Left renal cortex interstitium (tissue), 4 donors: ENCODE results near the gene SRL. TPM values are rescaled to one million over a fixed set of nuclear protein-coding genes. Genes with fewer than 3 reads are reported as not detected.

Source experiments
- DNase-seq, 4 donors: peaks; one replicate each; pipeline ENCODE4 v3.0.0-alpha.2; 2013; ENCODE audit warnings: low read depth in 4 of 4, low spot score in 2 of 4, missing footprints in 1 of 4
- polyA plus RNA-seq, 4 donors: library from polyadenylated mRNA; unstranded; fragments of 120-200 nt; gene quantifications; one replicate each; pipeline ENCODE4 v1.2.1, GENCODE V29; 2013; ENCODE audit not compliant: insufficient read length in 4 of 4

Gene SRL
- 1 to 10 TPM in 3 of 4 donors, under 1 TPM in 1; 0.88 to 1.6 (median 1.1) TPM for polyA plus RNA-seq

DNA sequence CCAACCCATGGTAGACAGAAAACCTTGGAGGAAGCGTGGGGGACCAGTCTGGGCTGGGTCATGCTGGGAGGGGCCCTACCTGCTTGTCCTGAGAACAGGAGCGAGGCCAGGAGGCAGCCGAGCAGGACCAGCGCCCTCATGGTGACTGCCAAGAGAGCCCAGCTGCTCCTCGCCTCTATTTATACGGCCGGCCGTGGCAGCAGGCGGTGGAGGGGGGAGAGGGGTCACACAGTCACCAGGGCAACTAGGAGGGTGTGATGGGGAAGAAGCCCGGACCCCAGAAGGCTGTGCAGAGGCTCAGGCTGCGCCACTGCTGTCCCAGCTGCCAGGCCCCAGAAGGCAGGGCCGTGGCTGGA, at the start of gene SRL:
SRL (minus strand) TSS at position 153 of the 356 bp plus-strand sequence; CDS start at position 140, 13 bp downstream.
- no peak for DNase-seq

DNA sequence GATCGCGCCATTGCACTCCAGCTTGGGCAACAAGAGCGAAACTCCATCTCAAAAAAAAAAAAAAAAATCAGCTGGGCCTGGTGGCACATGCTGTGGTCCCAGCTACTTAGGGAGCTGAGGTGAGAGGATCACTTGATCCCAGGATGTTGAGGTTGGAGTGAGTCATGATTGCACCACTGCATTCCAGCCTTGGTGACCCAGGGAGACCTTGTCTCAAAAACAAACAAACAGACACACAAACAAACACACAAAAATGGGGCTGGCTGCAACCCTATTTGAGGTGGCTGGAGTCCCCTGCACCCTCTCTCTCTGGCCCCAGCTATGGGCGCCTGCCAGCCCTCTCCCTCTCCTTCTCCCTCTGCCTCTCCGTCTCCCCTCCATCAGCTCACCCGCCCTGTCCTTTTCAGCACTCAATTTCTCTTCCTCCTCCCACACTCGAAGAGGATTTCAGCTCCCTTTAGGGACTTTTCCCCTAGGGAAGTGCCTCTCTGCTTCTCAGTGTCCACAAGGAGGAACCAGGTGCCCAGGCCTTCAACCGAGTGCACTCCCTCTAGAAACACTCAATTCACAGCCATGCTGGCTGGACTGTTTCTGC, 48.5 kb upstream of the SRL start:
- DNase-seq: no peak

DNA sequence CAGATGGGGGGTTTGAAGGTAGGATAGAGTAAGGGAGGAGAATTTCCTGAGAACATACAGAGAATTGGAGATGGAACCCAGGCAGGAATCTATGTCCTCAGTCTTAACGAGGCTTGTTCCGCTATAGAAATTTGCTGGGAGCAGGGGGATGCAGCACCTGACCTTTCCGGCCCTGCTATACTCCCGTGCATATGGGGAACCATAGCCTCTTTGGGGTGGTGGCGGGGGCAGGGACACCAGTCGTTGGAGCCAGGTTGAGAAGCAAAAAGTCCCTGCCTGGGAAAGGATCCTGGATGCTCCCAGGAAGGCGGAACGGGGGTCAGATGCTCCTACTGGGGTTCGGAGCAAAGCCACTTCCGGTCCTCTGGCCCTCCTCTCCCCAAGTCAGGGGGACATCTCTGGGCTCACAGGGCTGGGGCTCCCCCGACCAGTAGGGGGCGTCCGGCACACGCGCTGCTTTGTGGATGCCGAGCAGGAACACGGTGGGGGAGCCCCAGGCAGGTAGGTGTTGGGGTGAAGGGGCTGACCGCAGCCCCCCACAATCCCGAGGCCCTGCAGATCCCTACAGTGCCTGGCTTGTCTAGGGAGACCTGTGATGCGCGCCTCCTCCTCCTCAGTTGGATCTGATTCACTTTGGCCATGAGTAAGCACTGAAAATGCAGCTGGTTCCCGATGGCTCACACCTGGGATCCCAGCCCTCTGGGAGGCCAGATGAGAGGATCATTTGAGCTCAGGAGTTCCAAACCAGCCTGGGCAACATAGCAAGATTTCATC, 46.5 kb upstream of the SRL start:
- DNase-seq: no peak

DNA sequence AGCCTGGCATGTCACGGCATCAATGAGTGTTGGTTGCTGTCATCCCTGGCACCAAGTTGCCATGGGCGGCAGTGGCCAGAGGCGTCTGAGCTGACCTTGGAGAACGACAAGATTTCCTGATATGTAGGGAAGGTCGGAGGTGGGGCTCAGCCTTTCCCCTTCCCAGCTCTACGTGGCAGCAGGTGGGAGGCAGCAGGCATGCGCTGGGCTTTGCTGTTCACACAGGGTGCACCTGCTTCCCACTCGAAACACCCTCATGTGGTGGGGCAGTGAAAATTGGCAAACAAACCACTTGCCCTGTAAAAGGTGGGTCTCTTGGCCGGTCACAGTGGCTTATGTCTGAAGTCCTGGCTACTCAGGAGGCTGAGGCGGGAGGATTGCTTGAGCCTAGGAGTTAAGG, 43.3 kb upstream of the SRL start:
- DNase-seq: no peak

DNA sequence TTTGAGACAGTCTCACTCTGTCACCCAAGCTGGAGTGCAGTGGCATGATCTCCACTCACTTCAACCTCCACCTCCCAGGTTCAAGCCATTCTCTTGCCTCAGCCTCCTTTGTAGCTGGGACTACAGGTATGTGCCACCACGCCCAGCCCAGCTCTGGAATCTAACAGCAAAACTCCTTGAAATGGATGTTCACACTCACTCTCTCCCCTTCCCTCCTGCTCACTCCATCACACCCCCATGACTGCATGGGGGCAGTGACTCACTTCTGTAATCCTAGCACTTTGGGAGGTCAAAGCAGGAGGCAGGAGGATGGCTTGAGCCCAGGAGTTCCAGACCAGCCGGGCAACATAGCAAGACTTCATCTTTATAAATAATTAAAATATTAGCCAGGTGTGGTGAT, 42.1 kb upstream of the SRL start:
- DNase-seq: no peak

DNA sequence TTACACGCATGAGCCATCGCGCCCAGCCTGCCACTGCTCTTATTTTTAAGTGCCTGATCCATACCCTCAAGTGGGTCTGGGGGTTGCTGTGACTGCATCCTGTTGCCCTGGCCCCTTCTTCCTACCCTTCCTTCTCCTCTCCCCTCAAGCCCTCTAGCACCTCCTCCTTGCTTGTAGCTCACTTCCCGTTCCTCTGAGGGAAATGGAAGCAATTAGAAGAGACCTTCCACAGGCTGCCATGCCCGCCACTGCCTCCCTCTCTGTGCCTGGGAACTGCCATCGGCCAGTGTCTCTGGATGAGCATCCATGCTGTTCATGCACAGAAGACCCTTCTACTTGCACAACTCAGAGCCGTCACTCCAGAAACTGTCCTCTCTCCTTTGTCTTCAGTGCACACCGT, 41.6 kb upstream of the SRL start:
- no peak for DNase-seq

DNA sequence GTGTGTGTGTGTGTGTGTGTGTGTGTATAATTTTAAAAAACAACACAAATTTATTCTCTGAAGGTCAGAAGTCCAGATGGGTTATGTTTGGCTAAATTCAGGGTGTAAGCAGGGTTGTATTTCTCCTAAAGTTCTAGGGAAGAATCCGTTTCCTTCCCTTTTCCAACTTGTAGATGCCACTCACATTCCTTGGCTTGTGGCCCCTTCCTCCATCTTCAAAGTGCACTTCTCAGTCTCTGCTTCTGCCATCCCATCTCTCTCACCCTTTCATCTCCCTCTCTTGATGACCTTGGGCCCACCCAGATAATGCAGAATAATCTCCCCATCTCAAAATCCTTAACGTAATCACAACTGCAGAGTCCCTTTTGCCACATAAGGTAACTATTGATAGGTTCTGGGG, 38.7 kb upstream of the SRL start:
- DNase-seq: no peak

DNA sequence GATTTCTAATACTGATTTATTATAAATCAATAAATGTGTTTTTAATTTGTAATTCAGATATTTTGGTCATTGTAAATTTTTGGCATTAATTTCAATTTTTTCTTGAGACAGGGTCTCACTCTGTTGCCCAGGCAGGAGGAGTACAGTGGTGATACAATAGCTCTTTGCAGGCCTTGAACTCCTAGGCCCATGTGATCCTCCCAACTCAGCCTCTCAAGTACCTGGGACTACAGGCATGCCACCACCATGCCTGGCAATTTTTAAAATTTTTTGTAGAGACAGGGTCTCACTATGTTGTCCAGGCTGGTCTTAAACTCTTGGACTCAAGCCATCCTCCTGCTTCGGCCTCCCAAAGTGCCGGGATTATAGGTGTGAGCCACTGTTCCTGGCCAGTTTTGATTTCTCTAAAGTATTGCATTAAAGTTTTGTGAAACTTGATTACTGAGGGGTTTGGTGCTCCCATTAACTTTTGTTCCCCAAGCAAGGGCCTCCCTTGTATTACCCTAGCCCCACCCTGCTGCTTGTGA, 36.2 kb upstream of the SRL start:
- DNase-seq: no peak

DNA sequence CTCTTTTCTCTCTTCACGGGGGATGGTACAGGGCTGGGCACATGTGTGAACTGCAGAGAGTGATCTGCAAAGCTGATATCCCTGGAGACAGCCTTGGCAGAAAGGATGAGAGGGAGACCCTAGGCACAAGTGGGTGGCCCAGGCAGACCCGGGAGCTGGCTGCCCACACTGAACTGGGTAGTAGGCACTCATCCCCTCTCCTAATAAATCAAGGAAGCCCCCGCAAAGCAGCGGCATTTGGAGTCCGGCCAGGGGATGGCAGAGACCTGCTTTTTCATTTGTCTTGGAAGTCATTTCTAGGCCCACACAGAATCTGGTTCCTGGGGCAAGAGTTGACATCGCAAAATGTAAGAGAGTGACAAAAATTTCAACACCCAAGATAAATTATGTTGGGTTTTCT, 34.0 kb upstream of the SRL start:
- no peak for DNase-seq

DNA sequence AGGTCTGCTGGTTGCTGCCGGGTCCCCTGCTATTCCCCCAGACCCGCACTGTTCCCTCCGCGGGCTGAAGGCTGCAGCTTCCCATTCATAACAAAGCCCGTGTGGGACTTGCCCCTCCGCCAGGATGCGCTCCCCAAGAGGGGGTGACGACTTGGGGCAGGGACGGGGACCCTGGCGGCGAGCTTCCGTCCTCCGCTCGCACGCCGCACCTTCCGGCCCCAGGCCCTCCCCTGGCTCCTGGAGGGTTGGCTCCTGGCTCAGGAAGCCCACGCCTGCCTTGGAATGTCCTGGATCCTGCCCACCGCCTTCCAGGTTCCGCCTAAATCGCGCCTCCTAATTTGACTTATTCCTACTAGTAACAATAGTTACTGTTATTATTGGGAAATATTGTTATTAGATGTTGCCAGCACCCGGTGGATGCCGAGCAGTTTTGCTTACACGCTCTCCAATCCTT, 32.0 kb upstream of the SRL start:
- no peak for DNase-seq

DNA sequence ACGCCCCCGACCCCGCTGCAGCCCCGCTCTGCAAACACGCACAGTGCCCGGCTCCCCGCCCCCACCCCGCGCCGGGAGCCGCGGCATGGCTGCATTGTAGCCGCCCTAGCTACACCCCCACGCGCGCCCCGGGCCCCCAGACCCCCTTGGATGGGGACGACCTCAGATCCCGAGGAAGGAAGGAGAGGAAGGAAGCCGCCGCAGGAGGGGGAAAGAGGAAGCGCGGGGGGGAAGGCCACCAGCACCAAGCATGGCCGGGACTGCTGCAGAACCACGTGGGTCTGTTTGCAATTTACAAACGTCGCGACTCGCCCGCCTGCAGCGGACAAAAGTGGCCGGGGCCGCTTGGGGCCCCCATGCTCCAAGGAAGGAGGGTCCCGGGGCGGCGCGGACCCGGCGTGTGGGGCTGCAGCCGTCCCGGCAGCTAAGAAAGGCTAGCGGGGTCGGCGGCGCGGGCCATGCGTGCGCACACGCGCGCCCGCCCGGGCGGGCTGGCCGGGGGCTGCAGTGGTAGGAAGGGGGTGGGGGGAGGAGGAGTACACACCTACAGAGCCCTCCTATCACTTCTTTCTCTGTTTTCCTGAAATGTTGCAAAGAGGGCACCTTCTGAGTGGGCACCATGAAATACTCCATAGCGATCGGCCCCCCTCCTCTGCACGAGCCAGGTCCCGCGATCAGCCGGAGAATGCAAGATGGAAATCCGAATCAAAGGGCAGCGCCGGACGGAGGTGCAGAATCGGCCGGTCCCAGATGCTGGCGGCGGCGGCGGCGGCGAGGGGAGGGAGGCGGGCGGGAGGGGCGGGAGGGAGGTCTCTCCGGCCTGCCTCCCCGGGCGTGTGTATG, 30.5 kb upstream of the SRL start:
- DNase-seq: no peak

DNA sequence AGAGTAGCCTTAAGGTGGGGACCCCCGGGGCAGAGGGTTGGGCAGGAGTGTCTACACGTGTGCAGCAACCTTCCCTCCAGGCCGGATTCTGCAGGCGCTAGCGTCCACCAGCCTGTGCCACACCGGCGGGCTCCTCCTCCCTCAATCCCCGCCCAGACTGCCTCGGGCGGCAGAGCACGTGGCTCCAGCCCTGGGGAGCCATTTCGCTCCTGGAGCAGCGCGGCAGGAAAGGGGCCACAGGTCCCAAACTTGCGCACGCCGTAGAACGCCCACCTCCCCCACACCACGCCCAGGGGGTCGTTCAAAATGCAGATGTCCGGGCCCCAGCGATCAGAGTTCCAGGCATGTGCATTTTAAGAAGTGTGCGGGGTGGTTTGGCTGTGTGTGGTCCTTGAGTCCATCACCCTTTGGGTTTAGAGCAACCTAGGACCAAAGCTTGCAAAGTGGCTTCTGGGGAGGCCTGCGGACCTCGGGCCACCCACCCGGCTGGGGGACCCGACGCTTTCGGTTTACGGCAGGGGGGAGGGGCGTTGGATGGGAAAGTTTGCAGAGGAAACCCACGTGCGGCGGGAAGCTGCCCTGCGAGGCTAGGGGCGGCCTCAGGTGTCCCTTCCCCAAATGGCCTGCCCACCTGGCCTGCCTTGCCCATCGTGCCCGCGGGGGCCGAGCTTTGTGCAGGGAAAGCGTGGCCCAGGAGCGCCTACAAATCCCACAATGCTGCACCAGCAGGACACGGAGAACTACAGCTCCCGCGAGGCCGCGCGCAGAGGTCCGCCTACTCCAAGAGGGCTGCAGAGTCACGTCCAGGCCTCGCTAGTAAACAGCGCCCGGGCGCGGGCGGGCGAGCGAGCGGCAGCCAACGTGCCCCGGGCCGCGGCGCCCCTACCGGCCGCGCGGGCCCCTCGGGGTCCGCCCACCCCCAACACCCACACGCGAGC, 29.6 kb upstream of the SRL start:
- DNase-seq: peak in 1 of 4 donors; percentile 81

DNA sequence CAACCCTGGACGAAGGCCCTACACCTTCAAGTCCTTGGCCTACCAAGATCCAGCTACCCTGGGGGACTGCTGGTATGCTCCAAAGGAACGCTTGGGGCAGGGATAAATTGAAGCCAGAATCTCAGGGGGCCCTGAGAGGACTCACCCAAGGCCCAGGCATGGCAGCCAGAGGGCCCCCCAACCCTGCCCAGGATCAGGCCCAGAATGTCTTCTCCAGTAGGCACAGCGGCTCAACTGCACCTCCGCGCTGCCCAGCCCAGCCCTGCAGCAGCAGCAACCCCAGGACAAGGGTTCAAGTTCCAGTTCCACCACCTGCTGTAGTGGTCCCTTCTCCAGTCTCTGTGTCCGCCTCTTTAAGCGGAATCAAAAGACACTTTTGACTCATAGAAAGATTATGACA, 28.7 kb upstream of the SRL start:
- DNase-seq: no peak

DNA sequence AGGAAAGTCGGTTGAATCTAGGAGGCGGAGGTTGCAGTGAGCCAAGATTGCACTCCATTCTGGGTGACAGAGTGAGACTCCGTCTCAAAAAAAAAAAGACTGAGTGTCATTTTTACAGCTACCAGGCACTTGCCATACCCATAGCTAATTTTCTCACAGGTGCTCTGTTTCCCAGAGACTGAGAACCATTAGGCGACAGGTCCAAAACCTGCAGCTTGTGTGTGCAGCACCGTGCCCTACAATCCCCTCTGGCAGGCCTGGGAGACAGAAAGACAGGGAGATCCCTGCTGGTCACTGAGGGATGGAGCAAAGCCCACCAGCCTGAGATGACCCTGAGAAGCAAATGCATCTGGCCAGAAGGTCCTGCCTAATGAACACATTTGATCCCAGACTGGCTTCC, 28.2 kb upstream of the SRL start:
- no peak for DNase-seq

DNA sequence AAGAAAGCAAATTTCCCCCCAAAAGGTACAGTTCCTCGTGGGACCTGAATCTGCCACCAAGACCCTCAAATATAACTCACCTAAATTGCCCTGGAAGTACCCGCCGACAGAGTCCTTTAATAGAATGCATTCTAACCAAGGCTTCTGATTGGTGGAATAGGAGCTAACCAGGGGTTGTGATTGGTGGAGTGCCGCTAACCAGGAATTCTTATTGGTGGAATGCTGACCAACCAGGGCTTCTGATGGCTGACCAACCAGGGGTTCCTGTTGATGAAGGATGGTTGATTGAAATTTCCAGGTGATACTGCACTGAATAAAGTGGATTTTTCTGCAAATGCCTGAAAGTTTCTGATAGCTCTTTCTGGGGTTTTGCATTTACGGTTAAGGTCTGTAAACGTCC, 24.5 kb upstream of the SRL start:
- DNase-seq: no peak

DNA sequence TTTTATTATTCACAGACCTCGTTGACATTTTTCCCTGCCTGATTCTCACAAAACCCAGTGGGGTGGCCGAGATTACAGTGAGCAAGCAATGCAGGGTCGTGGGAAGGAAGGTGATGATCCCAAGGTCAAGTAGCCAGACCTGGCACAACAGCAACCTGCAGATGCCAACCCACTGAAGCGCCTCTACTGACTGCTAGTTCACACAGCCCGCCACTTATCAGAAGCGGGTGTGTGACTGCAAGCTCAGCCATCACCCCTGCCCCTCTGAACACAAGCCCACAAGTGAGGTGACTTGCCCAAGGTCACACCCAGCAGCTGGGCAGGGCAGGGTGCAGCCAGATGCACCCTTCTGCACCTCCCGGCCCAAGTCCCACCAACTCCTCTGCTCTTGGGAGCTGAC, 23.8 kb upstream of the SRL start:
- no peak for DNase-seq

DNA sequence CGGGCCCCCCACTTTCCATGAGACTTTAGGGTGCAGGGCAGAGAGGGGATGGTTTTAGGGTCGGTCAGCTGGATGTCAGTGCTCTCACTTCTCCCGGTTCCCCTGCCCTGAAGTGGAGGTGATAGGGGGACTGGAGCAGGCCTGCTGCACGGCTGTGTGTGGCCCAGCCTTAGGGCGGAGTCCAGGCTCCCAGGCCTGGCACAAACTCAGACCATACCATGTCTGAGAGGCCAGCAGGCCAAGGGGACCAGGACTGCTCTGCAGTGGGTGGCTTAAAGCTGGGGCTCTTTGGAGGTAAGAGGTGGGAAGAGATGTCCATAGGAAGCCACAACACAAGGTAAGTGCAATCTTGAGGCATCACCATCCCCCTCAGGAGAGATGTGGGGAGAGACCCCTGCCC, 22.7 kb upstream of the SRL start:
- DNase-seq: no peak

DNA sequence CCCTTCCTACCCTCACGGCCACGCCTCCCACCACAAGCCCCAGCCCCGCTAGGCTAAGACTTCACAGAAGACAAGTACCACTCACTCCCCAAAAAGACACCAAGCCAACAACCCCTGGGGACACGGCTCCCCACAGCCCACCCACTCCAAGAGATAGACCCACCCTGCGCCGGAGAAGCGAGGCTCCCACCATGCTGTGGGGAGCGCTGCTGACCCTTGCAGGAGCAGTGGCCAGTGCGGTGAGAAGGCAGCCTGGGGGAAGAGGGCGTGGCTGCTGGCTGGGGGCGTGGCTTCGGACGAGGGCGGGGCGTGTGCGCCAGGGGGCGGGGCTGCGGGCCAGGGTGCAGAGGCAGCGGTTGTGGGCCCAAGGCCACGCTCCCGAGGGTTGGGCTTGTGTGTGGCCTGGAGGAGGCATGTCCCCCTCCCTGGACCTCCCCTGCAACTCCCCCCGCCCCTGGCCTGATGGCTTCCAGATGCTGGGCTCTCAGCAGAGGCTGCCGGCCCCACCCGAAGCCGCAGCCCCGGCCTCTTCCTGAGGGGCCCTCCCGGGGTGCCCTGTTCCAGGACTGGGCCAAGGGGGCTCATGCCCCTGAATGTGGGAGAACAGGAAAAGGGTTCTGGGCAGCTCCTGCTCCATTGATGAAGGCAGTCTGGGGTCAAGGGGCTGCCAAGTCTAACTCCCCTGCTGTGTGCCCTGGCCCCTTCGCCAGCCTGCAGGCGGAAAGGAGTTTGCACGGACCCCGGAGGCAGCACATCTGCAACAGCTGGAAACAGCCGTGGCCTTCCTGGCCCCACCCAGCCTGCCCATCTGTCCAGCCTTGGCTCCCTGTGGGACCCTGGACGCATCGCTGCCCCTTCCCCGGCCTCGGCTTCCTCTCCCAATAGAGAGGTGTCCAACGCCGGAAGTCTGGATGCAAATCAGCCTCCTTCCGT, 21.9 kb upstream of the SRL start:
- peak in 2 of 4 donors; percentile 62 to 78 for DNase-seq

DNA sequence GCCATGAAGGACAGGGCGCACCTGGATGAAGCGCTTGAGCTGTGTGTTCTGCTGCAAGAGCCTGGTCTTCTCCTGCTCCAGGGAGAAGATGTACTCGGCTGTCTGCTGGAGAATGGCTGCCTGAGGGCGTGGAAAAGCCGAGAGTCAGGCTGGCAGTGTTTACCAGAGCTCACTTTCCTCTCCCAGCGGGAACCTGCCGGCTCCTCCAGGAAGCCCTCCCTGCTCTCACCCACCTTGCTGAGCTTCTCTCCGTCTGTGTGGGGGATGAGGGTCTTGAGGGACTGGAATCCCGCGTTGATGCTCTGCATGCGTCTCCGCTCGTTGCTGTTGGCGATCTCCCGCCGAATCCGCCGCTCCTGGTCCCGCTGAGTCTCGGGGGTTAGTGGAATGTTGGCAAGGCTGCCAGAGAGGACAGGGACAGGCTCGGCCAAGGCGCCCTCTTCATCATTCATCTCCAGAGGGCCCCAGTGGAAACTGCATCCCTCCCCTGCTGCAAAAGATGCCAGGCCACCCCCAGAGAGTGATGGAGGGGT, 20.5 kb upstream of the SRL start:
- DNase-seq: no peak
